ENCODE data around the gene CCDC102A. TPM values are rescaled to one million over a fixed set of nuclear protein-coding genes. Genes with fewer than 3 reads are reported as not detected.

CCDC102A gene
- total RNA-seq, 1 experiment from 2014 or later = 4.5 TPM

DNA sequence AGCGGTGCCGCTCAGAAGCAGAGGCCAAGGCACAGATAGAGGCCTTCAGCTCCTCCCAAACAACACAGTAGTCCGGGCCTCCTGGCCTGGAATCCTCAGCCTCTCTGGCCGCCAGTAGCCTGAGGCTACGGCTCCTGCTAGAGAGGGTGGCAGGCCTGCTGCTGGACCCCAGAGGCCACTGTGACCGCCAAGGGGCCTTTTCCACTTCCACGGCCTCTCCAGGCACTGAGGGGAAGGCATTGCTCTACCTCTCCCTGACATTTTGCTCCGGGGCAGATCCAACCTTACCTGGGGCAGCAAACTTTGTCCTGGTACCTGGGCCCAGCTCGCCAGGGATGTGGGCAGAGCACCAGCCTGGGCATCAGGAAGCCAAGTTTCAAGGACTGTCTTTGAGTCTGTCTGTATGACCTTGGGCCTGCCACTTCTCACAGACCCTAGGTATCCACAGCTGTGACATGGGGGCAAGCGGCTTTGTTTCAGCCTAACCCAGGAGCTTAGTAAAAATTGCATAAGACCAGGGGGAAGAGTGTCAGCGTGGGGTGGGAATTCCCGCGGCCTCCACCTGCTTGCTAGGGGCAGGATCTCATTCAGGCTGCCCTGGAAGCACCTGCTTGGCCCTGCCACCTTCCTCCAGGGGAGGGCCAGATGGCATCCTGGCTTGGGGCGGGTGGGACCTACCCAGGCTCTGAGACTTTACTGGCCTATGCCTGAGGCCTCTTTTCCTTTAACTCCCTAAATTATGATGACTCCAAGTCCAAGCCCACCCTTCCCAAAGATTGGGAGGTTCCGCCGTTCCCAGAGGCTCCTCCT, 39.3 kb upstream of the CCDC102A start (continued):
- TF ChIP-seq, protein P1, sequence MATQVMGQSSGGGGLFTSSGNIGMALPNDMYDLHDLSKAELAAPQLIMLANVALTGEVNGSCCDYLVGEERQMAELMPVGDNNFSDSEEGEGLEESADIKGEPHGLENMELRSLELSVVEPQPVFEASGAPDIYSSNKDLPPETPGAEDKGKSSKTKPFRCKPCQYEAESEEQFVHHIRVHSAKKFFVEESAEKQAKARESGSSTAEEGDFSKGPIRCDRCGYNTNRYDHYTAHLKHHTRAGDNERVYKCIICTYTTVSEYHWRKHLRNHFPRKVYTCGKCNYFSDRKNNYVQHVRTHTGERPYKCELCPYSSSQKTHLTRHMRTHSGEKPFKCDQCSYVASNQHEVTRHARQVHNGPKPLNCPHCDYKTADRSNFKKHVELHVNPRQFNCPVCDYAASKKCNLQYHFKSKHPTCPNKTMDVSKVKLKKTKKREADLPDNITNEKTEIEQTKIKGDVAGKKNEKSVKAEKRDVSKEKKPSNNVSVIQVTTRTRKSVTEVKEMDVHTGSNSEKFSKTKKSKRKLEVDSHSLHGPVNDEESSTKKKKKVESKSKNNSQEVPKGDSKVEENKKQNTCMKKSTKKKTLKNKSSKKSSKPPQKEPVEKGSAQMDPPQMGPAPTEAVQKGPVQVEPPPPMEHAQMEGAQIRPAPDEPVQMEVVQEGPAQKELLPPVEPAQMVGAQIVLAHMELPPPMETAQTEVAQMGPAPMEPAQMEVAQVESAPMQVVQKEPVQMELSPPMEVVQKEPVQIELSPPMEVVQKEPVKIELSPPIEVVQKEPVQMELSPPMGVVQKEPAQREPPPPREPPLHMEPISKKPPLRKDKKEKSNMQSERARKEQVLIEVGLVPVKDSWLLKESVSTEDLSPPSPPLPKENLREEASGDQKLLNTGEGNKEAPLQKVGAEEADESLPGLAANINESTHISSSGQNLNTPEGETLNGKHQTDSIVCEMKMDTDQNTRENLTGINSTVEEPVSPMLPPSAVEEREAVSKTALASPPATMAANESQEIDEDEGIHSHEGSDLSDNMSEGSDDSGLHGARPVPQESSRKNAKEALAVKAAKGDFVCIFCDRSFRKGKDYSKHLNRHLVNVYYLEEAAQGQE (IDR thresholded peaks at IDR 0.05; ENCODE audit: low read depth) = no peak
- TF ChIP-seq, protein P2, sequence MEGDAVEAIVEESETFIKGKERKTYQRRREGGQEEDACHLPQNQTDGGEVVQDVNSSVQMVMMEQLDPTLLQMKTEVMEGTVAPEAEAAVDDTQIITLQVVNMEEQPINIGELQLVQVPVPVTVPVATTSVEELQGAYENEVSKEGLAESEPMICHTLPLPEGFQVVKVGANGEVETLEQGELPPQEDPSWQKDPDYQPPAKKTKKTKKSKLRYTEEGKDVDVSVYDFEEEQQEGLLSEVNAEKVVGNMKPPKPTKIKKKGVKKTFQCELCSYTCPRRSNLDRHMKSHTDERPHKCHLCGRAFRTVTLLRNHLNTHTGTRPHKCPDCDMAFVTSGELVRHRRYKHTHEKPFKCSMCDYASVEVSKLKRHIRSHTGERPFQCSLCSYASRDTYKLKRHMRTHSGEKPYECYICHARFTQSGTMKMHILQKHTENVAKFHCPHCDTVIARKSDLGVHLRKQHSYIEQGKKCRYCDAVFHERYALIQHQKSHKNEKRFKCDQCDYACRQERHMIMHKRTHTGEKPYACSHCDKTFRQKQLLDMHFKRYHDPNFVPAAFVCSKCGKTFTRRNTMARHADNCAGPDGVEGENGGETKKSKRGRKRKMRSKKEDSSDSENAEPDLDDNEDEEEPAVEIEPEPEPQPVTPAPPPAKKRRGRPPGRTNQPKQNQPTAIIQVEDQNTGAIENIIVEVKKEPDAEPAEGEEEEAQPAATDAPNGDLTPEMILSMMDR (IDR thresholded peaks at IDR 0.05 in 2 of 3, conservative IDR thresholded peaks at IDR 0.05 in 1 of 3; ENCODE audit: borderline replicate concordance in 1 of 3, insufficient read depth in 1 of 3, low read depth in 2 of 3, low read length in 2 of 3) = no peak
- TF ChIP-seq ZFX (IDR thresholded peaks at IDR 0.05) = no peak

DNA sequence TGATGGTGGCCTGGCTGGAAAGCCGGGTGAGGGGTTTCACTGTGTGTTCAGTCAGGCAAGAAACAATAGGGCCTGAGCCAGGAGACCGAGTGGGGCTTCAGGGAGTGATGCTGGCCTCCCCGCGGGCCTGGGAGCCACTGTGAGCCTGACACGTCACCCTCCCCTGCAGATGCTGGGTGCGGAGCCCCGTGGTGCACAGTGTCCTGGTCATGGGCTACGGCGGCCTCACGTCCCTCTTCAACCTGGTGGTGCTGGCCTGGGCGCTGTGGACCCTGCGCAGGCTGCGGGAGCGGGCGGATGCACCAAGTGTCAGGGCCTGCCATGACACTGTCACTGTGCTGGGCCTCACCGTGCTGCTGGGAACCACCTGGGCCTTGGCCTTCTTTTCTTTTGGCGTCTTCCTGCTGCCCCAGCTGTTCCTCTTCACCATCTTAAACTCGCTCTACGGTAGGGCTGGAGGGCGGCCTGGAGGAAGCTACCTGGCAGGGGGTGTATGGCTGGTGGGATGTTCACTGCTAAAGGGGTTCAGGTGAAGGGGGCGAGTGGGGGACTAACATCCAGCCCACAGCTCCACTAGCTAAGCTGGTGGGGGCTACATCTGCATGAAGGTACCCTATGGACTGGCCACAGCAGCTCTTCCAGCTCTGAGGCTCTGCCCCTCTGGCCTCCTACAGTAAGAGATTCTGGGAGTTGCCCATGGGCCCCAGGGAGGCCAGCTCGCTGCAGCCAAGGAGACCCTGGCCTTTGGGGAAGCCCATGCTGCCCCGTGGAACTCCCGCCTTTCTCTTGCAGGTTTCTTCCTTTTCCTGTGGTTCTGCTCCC, 38.5 kb upstream of the CCDC102A start:
- CTCF ChIA-PET = interaction anchor here (1.1 to 2.4 kb wide), 6 partner anchors 16 to 190 kb away, joined by 3 to 10 read pairs (median 4); partner anchors contain the start of gene KATNB1
- POLR2A ChIA-PET = no interaction called here
- H3K9ac ChIP-seq (ENCODE audit: low read length) = no peak overlapping the region
- TF ChIP-seq, protein P1 (IDR thresholded peaks at IDR 0.05; ENCODE audit: low read depth) = no peak
- TF ChIP-seq ZNF274 (IDR thresholded peaks at IDR 0.05; ENCODE audit: low read depth, low read length) (no peak), EZH2 (IDR thresholded peaks at IDR 0.05) (no peak), POLR2AphosphoS5 (IDR thresholded peaks at IDR 0.05; ENCODE audit: low read depth, low read length) (no peak)
- TF ChIP-seq, protein P2 (IDR thresholded peaks at IDR 0.05 in 2 of 3, conservative IDR thresholded peaks at IDR 0.05 in 1 of 3; ENCODE audit: borderline replicate concordance in 1 of 3, insufficient read depth in 1 of 3, low read depth in 2 of 3, low read length in 2 of 3) = no peak

More for the DNA sequence above, 38.5 kb upstream of the CCDC102A start:
- RAD21 ChIA-PET (ENCODE audit: low non-redundant PET in 1 of 2, low total read pairs in 2 of 2, uncharacterized antibody in 2 of 2, unreplicated experiment in 2 of 2) = interaction anchor here in 1 of 2 experiments (1.1 kb wide), 1 partner anchor 162 kb away, joined by 3 read pairs; no protein-coding TSS in a partner anchor
- ATAC-seq (no peak), DNase-seq (ENCODE audit: low read depth, low spot score) (no peak)
- Histone ChIP-seq H3K79me2 (ENCODE audit: insufficient read depth, low read length) (no peaks in the 10 kb centered on the region), H3K9me3 (ENCODE audit: control insufficient read depth in 1 of 2, insufficient read depth in 1 of 2, low read depth in 1 of 2, low read length in 2 of 2) (no peaks in the 10 kb centered on the region), H3K9me2 (ENCODE audit: insufficient read depth) (no peaks in the 10 kb centered on the region), H3K27ac (ENCODE audit: low read depth, low read length) (no peak overlapping the region), H3K4me1 (ENCODE audit: control insufficient read depth in 1 of 2, insufficient read depth in 2 of 2, low read length in 2 of 2) (no peaks in the 10 kb centered on the region), H2AFZ (ENCODE audit: low read depth, low read length, poor library complexity, severe bottlenecking) (no peak overlapping the region), H3K4me3 (replicated peaks in 1 of 2; ENCODE audit: low read depth in 1 of 2, low read length in 2 of 2) (no peak overlapping the region), H4K20me1 (ENCODE audit: insufficient read depth) (no peaks in the 10 kb centered on the region), H3K36me3 (ENCODE audit: control insufficient read depth in 1 of 2, insufficient read depth in 2 of 2, low read length in 2 of 2) (no peaks in the 10 kb centered on the region), H3K27me3 (ENCODE audit: insufficient read depth, low read length) (no peaks in the 10 kb centered on the region), H3K4me2 (ENCODE audit: low read length) (no peak overlapping the region)
- intact Hi-C loops (cut with micrococcal nuclease) = loop anchor here (5.0 kb wide), 2 partner anchors 287 to 432 kb away; no protein-coding TSS in a partner anchor
- no TSS peak for BruUV-seq (replicated peaks)

Data from HCT116 (cell line).